ENCODE data around the gene MAZ.

The MAZ gene

DNA sequence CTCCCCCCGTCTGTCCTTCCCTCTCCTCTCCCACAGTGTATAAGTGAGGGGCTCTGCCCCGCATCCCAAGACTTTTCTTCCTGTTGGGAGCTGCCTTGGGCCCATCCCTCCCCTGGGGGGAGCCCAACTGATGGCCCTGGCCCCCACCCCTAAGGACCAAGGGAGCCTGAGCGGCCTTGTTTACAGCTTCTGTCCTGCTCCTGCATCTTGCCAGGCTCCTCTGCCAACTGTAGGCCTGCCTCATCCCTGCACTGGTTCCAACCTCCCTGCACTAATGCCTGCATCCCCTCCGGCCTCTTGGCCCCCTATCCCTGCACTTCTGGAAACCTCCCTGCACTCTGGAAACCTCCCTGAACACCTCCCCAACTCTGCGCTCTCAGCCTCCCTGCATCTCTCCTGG lies 8.3 kb downstream of the MAZ start:
- in situ Hi-C loops (cut with HindIII; ENCODE audit: low pct_unique_long_range_greater_than_20kb, low sequenced_read_pairs) = no loop called here
- DNase-seq (ENCODE audit: low read depth in 1 of 2, low spot score in 1 of 2) = no peak
- TF ChIP-seq JUND (IDR thresholded peaks at IDR 0.05; ENCODE audit: low read depth) = no peak

- no peak for TF ChIP-seq JUND (IDR thresholded peaks at IDR 0.05; ENCODE audit: low read depth)
- in situ Hi-C loops (cut with HindIII; ENCODE audit: low pct_unique_long_range_greater_than_20kb, low sequenced_read_pairs) = no loop called here
- DNase-seq (ENCODE audit: low read depth in 1 of 2, low spot score in 1 of 2) = no peak
These were observed 8.8 kb downstream of the MAZ start for GRCh38 chr16:29815032-29815721.

DNA sequence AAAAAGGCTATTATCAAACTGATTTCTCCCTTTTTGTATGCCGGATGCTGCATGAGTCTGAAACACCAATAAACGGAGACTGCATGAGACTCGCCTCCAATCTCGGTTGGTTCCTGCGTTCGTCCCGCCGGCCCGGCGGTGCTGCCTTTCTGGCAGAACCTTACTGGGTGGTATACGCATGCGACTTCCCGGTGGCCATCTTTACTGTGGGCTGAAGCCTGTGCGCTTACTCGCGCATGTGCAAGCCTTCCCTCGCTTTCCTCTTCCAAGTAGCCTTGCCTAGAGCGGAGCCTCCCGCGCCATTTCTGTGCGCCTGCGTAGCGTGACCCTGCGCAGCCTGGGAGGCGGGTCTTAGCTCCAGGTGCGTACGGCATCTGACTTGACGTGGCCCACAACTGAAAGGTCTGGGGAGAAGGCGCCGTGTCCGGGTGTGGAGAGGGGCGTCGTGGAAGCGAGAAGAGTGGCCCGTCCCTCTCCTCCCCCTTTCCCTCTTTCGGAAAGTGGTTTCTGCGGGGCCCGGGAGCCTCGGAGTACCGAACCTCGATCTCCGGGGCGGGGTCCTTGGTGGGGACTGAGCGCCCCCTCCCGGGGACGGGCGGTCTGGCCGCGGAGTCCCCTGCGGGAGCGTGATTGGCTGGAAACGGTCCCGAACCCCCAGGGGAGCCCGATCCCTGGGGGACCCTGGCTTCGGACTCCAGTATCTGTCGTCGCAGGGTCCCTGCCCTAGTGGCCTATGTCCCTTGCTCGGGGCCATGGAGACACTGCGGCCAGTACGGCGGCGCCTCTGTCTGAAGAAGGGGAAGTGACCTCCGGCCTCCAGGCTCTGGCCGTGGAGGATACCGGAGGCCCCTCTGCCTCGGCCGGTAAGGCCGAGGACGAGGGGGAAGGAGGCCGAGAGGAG lies 9.7 kb downstream of the MAZ start, which contains the start of gene PAGR1:
PAGR1 (plus strand) TSS at position 360 of the 901 bp plus-strand sequence; CDS start at position 734, 374 bp downstream.
- in situ Hi-C loops (cut with HindIII; ENCODE audit: low pct_unique_long_range_greater_than_20kb, low sequenced_read_pairs) = no loop called here
- peak; percentile 97 to 99 for DNase-seq (ENCODE audit: low read depth in 1 of 2, low spot score in 1 of 2)
- TF ChIP-seq JUND (IDR thresholded peaks at IDR 0.05; ENCODE audit: low read depth) = no peak

DNA sequence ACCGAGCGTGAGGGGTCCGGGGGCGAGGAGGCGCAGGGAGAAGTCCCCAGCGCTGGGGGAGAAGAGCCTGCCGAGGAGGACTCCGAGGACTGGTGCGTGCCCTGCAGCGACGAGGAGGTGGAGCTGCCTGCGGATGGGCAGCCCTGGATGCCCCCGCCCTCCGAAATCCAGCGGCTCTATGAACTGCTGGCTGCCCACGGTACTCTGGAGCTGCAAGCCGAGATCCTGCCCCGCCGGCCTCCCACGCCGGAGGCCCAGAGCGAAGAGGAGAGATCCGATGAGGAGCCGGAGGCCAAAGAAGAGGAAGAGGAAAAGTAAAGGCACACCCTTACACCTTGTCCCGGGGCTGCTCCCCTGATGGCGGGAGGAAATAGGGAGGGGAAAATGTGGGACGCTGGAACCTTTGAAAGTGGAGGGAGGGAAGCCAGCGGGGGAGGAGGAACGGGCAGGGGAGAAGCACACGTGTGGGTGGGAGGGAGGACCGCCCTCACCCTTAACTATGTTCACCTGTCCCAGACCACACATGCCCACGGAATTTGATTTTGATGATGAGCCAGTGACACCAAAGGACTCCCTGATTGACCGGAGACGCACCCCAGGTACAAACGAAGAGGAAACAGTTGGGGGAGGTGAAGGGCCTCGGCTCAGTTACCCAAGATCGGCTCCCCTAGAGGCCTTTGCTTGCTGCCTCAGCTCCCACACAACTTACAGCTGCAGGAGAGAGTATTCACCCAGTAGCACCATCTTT lies 10.5 kb downstream of the MAZ start:
- TF ChIP-seq JUND (IDR thresholded peaks at IDR 0.05; ENCODE audit: low read depth) = no peak
- DNase-seq (ENCODE audit: low read depth in 1 of 2, low spot score in 1 of 2) = peak; percentile 51 to 74
- in situ Hi-C loops (cut with HindIII; ENCODE audit: low pct_unique_long_range_greater_than_20kb, low sequenced_read_pairs) = no loop called here

DNA sequence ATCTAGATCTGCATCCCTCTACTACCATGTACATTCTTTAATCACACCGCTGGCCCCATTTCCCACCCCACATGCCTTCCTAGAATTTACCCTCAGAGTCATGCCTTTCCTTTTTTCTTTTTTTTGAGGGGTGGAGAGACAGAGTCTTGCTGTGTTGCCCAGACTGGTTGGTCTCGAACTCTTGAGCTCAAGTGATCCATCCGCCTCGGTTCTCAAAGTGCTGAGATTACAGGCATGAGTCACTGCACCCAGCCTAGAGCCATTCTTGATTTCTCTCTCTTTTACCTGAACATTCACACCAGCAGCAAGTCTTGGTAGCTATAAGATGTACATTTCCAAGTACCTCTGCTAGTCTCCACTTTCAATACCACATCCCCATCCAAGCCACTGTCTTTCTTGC lies 11.8 kb downstream of the MAZ start:
- TF ChIP-seq JUND (IDR thresholded peaks at IDR 0.05; ENCODE audit: low read depth) = no peak
- in situ Hi-C loops (cut with HindIII; ENCODE audit: low pct_unique_long_range_greater_than_20kb, low sequenced_read_pairs) = no loop called here
- no peak for DNase-seq (ENCODE audit: low read depth in 1 of 2, low spot score in 1 of 2)

DNA sequence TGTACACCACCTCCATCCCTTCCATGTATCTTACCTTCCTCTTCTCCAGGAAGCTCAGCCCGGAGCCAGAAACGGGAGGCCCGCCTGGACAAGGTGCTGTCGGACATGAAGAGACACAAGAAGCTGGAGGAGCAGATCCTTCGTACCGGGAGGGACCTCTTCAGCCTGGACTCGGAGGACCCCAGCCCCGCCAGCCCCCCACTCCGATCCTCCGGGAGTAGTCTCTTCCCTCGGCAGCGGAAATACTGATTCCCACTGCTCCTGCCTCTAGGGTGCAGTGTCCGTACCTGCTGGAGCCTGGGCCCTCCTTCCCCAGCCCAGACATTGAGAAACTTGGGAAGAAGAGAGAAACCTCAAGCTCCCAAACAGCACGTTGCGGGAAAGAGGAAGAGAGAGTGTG lies 13.2 kb downstream of the MAZ start:
- no peak for TF ChIP-seq JUND (IDR thresholded peaks at IDR 0.05; ENCODE audit: low read depth)
- in situ Hi-C loops (cut with HindIII; ENCODE audit: low pct_unique_long_range_greater_than_20kb, low sequenced_read_pairs) = no loop called here
- DNase-seq (ENCODE audit: low read depth in 1 of 2, low spot score in 1 of 2) = peak in 1 of 2 experiments; percentile 50

DNA sequence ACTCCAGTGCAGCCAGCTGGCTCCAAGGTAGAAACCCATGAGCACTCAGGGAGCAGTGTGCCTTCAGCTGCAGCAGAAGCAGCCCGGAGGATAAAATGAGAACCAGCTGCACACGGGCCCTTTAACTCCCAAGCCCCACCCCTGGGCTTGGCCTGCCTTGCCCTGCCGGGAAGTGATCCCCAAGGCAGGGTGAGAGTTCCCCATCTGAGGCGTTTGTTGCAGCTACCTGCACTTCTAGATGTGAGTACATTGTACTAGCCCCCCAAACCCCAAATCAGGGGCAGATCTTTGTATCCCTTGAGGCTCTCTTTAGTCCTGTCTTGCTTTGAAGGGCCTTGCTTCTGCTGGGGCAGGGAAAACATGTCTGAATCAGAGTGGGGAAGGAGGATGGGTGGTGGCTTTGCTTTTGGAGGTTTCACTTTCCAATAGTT lies 14.0 kb downstream of the MAZ start, which contains the start of gene MVP:
MVP (plus strand) TSS at position 192 of the 431 bp plus-strand sequence. CDS start 10,088 bp downstream, outside the sequence.
- in situ Hi-C loops (cut with HindIII; ENCODE audit: low pct_unique_long_range_greater_than_20kb, low sequenced_read_pairs) = no loop called here
- peak; percentile 62 to 80 for DNase-seq (ENCODE audit: low read depth in 1 of 2, low spot score in 1 of 2)
- no peak for TF ChIP-seq JUND (IDR thresholded peaks at IDR 0.05; ENCODE audit: low read depth)

- in situ Hi-C loops (cut with HindIII; ENCODE audit: low pct_unique_long_range_greater_than_20kb, low sequenced_read_pairs) = no loop called here
- TF ChIP-seq JUND (IDR thresholded peaks at IDR 0.05; ENCODE audit: low read depth) = no peak
- DNase-seq (ENCODE audit: low read depth in 1 of 2, low spot score in 1 of 2) = no peak
These were observed 14.7 kb downstream of the MAZ start for GRCh38 chr16:29820730-29821642.

DNA sequence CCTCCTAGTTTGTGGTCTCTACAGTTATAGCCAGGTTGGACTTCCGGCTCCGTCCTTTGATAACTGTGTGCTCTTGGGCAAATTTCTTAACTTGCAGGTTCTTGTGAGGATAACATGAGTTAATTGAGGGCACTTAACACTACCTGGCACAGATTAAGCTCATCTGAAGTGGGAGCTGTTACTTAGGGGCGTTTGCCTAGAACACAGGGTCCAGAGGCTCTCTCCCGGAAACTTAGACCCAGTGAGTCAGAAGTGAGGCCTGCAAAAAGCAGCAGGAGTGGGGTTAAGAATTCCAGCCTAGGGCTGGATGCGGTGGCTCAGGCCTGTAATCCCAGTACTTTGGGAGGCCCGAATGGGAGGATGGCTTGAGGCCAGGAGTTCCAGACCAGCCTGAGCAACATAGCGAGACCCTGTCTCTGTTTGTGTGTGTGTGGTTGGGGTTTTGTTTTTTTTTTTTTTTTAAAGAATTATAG lies 15.3 kb downstream of the MAZ start:
- in situ Hi-C loops (cut with HindIII; ENCODE audit: low pct_unique_long_range_greater_than_20kb, low sequenced_read_pairs) = no loop called here
- TF ChIP-seq JUND (IDR thresholded peaks at IDR 0.05; ENCODE audit: low read depth) = no peak
- DNase-seq (ENCODE audit: low read depth in 1 of 2, low spot score in 1 of 2) = no peak

DNA sequence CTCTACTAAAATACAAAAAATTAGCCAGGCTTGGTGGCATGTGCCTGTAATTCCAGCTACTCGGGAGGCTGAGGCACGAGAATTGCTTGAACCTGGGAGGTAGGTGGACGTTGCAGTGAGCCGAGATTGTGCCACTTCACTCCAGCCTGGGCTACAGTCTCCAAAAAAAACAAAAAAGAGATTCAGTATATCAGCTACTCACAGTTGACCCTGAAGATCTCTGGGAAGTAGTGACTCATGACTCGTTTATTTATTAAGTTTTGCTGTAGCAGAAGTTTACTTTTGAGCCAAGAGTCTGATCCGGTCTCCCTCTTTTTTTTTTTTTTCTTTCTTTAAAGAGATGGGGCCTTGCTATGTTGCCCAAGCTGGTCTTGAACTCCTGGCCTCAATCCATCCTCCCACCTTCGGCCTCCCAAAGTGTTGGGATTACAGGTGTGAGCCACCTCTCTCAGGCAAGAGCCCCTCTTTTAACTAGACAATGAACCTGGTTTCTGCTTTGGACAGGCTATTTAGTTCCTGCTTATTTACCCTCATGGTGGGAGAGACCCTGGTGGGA lies 18.3 kb downstream of the MAZ start:
- DNase-seq (ENCODE audit: low read depth in 1 of 2, low spot score in 1 of 2) = no peak
- in situ Hi-C loops (cut with HindIII; ENCODE audit: low pct_unique_long_range_greater_than_20kb, low sequenced_read_pairs) = no loop called here
- TF ChIP-seq JUND (IDR thresholded peaks at IDR 0.05; ENCODE audit: low read depth) = no peak

Measured in T47D (cell line).